NCI-H524 (cell line): ENCODE data around the gene TTC17.
"Not testable (repeated sequence)": the region's sequence is repeated elsewhere in the genome, so short reads cannot be mapped to it uniquely, and the experiment has no call there.

Experiments used
- DNase-seq, 2 experiments: peaks; one replicate each; lab custom pipeline; 2025; lab: John Stamatoyannopoulos, UW

Gene TTC17

GRCh38 chr11:43358801-43359421 is at the start of gene TTC17:
TTC17 (plus strand) TSS chr11:43358920; CDS start chr11:43358955, 35 bp downstream.
- DNase-seq, result peak; percentile 87 to 90

- peak; percentile 90 to 93 for DNase-seq
Observed at GRCh38 chr11:43311791-43312607, 46.7 kb upstream of the TTC17 start, which contains the start of gene API5. API5 (plus strand) TSS chr11:43311996; CDS start chr11:43312128, 132 bp downstream.

- no peak for DNase-seq
Observed at GRCh38 chr11:43315966-43316365, 42.8 kb upstream of the TTC17 start.

- no peak for DNase-seq
Observed at GRCh38 chr11:43316451-43316850, 42.3 kb upstream of the TTC17 start.

GRCh38 chr11:43327987-43328386 is 30.7 kb upstream of the TTC17 start:
- DNase-seq, result no peak

- DNase-seq, result no peak
Observed at GRCh38 chr11:43328482-43328881, 30.2 kb upstream of the TTC17 start.

- no peak for DNase-seq
Observed at GRCh38 chr11:43341159-43341558, 17.6 kb upstream of the TTC17 start.

GRCh38 chr11:43351426-43351825 is 7.3 kb upstream of the TTC17 start:
- not testable (repeated sequence) for DNase-seq

GRCh38 chr11:43354311-43354710 is 4.4 kb upstream of the TTC17 start:
- DNase-seq, result no peak

GRCh38 chr11:43356336-43356735 is 2.4 kb upstream of the TTC17 start:
- no peak for DNase-seq

GRCh38 chr11:43358279-43358800 is 380 bp upstream of the TTC17 start:
- DNase-seq, result peak in 1 of 2 experiments; percentile 13

- DNase-seq, result peak in 1 of 2 experiments; percentile 42
Observed at GRCh38 chr11:43359422-43359818, 700 bp downstream of the TTC17 start.

- peak in 1 of 2 experiments; percentile 11 for DNase-seq
Observed at GRCh38 chr11:43360361-43361032, 1.8 kb downstream of the TTC17 start.

GRCh38 chr11:43366677-43367076 is 8.0 kb downstream of the TTC17 start:
- DNase-seq, result no peak

GRCh38 chr11:43367382-43368178 is 8.9 kb downstream of the TTC17 start:
- no peak for DNase-seq

GRCh38 chr11:43376065-43376464 is 17.3 kb downstream of the TTC17 start:
- DNase-seq, result no peak

- no peak for DNase-seq
Observed at GRCh38 chr11:43376594-43376993, 17.9 kb downstream of the TTC17 start.

- DNase-seq, result no peak
Observed at GRCh38 chr11:43377389-43377788, 18.7 kb downstream of the TTC17 start.

GRCh38 chr11:43378897-43379296 is 20.2 kb downstream of the TTC17 start:
- DNase-seq, result no peak

GRCh38 chr11:43381802-43382201 is 23.1 kb downstream of the TTC17 start:
- DNase-seq, result no peak

GRCh38 chr11:43382614-43383013 is 23.9 kb downstream of the TTC17 start:
- DNase-seq, result no peak

GRCh38 chr11:43384393-43384792 is 25.7 kb downstream of the TTC17 start:
- DNase-seq, result no peak
